ENCODE data around the gene DEXI. TPM values are rescaled to one million over a fixed set of nuclear protein-coding genes. Genes with fewer than 3 reads are reported as not detected.

DEXI gene
- total RNA-seq, 1 donor from 2014 or later: 69.0 TPM

GRCh38 chr16:10902999-10903398 is 39.3 kb downstream of the DEXI start:
- no peak for DNase-seq (ENCODE audit: extremely low read depth, low read depth, low spot score)

- DNase-seq (ENCODE audit: extremely low read depth, low read depth, low spot score): no peak
Observed at GRCh38 chr16:10897134-10897533, 45.1 kb downstream of the DEXI start.

DNA sequence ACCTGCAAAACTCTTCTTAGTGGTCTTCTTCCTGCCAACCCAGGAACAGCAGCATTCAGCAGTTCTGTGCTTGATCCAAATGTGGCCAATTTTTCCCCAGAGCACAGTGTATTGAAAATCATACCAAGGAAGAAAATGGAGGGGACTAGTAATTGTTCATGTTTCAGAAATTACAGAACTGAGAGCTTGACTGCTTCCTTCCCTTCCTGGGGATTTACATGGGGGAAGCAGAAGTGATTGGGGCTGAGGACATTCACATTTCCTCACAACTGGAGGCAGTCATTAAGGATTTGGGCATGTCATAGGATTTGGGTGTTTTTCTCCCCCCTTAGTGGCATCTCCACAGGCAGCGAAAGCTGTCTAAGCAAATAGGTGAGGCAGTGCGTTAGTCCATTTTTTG is 45.5 kb downstream of the DEXI start:
- no peak for DNase-seq (ENCODE audit: extremely low read depth, low read depth, low spot score)

DNA sequence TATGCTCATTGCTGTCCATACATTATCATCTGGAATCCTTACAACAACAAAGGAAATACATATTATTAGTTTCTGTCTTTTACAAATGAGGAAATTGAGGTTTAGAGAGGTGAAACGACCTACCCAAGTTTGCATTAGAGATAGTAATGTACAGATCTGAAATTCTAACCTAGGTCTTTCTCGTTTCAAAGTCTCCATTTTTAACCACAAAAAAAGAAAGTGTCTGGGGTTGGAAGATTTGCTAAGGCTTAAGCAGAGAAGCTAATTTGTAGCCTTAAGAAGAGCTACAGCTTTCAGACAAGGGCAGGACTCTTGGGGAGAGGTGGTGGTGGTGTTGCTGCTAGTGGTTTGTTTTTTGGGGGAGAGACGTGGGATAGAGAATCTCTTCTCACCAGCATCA is 46.1 kb downstream of the DEXI start:
- DNase-seq (ENCODE audit: extremely low read depth, low read depth, low spot score): no peak

GRCh38 chr16:10895053-10895946 is 47.0 kb downstream of the DEXI start:
- DNase-seq (ENCODE audit: extremely low read depth, low read depth, low spot score): no peak

DNA sequence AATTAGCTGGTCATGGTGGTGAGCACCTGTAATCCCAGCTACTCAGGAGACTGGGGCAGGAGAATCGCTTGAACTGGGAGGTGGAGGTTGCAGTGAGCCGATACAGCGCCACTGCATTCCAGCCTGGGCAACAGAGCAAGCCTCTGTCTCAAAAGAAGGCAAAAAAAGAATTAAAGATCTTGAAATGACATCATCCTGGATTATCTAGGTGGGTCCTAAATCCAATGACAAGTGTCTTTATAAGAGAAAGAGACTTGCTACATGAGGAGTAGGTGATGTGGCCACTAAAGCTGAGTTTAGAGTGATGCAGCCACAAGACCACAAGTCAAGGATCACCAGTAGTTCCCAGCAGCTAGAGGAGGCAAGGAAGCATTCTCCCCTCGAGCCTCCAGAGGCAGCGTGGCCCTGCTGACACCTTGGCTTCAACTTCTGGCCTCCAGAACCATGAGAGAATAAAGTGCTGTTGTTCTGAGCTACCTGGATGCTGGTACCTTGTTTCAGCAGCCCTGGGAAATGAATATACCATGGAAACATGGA is 49.4 kb downstream of the DEXI start:
- no peak for DNase-seq (ENCODE audit: extremely low read depth, low read depth, low spot score)

GRCh38 chr16:10889855-10890254 is 52.4 kb downstream of the DEXI start:
- DNase-seq (ENCODE audit: extremely low read depth, low read depth, low spot score): no peak

GRCh38 chr16:10888320-10888937 is 53.8 kb downstream of the DEXI start:
- DNase-seq (ENCODE audit: extremely low read depth, low read depth, low spot score): no peak

DNA sequence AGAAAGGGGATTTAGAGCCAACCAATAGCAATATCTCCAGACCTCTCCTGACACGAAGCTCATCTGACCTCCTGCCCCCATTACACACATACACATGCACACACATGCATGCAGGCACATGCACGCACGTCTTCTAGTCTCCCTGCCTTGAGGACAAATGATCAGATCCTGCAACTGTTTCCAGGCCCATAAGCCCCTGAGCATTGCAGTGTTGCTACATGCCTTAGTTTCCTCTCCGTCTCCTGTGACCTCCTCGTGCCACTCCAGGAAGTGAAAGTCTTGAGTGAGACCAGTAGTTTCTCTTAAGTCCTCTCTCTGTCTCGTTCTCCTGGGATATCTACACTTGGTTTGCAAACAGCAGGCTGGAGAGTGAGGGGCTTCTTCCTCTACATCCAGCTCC is 57.0 kb downstream of the DEXI start:
- no peak for DNase-seq (ENCODE audit: extremely low read depth, low read depth, low spot score)

DNA sequence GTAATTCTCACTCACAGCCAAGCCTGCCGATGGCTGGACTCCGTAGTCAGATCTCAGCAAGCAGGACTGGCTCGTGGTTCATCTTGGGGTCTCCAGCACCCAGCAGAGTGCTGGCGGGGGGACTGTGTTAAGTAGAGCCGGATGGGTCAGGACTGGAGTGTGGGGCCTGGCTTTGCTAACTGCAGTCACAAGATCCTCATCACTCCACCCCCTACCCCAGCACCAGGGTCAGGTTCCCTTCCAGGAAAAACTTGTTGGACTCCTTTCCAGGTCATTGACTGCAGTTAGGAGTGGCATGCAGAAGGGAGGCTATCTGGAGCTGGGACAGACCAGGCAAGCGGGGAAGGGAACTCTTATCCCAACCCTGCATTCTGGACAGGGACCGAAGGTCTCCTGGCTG is 59.3 kb downstream of the DEXI start:
- no peak for DNase-seq (ENCODE audit: extremely low read depth, low read depth, low spot score)

GRCh38 chr16:10881479-10882030 is 60.7 kb downstream of the DEXI start:
- no peak for DNase-seq (ENCODE audit: extremely low read depth, low read depth, low spot score)

DNA sequence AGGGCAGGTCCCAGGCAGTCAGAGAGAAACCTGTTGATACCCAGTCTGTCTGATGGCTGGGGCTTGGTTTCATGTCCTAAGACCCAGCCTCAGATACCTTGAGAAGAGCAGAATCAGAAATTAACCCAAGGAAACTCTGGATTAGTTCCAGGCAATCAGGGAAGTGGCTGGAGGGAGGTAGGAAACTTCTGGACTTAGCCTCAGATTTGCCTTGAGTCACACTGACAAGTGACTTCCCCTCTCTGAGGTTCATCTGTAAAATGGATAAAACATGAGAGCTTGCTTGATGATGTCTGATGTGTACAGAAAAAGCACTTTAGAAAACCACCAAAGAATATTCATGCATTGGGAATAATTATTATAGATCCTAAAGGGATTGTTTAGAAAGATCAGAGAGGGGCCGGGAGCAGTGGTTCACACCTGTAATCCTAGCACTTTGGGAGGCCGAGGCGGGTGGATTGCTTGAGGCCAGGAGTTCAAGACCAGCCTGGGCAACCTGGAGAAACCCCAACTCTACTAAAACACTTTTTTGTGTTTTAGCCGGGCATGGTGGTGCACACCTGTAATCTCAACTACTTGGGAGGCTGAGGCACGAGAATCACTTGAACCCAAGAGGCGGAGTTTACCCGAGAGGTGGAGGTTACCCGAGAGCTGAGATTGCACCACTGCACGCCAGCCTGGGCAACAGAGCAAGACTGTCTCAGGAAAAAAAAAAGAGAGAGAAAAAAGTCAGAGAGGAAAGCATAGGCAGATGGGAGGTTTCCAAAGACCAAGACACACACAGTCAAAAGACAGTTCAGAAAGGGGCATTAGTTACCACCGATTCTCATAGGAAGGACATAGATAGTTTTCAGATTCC is 61.4 kb downstream of the DEXI start:
- DNase-seq (ENCODE audit: extremely low read depth, low read depth, low spot score): no peak

- no peak for DNase-seq (ENCODE audit: extremely low read depth, low read depth, low spot score)
Observed at GRCh38 chr16:10879681-10880589, 62.3 kb downstream of the DEXI start.

Other genes with a start within 250 kb of the DEXI start
- 0.10 and 0.12 TPM in 2 replicates for gene TEKT5, start 247.5 kb downstream of the DEXI start, total RNA-seq
- 13.4 and 31.0 TPM in 2 replicates for gene NUBP1, start 198.6 kb downstream of the DEXI start, total RNA-seq
- not detected in 2 replicates for gene TVP23A, start 123.7 kb downstream of the DEXI start, total RNA-seq
- 0.19 and 0.93 TPM in 2 replicates for gene CIITA, start 65.3 kb downstream of the DEXI start, total RNA-seq
- gene CLEC16A, start 2.1 kb upstream of the DEXI start, total RNA-seq: 21.0 and 32.4 TPM in 2 replicates